ENCODE data around the gene SLFN11. TPM values are rescaled to one million over a fixed set of nuclear protein-coding genes. Genes with fewer than 3 reads are reported as not detected.

Gene SLFN11
- total RNA-seq, 1 experiment from 2014 or later, result 0.90 TPM

DNA sequence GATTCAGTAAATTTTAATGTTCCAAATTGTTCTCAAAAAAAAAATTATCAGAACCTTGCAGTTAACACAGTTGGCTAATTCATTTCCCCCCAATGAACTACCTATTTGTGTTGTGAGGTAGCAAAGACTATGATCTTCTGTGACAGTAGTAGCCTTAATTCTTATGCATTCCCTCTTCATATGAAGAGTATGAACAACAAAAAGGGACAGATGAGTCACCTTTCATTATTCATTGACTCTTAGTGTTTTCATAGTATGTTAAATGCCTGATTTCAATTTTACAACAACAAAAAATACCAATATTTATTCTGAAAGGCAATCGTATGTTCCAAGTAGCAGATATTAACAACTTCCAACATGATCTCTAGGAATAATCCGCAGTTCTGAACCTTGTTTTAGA lies 3.6 kb upstream of the SLFN11 start:
- Histone ChIP-seq H3K9me3 (ENCODE audit: control insufficient read depth, low read depth, low read length) (no peaks in the 10 kb centered on the region), H3K14ac (ENCODE audit: insufficient read depth, low read length) (no peak overlapping the region), H3T11ph (ENCODE audit: low read length) (no peak overlapping the region), H3K56ac (ENCODE audit: insufficient read length, low read depth, low read length) (no peak overlapping the region), H3K9ac (ENCODE audit: extremely low read depth, insufficient read length, low read length) (no peak overlapping the region), H3K4me1 (ENCODE audit: insufficient read depth, low read length) (no peaks in the 10 kb centered on the region), H3K4me2 (ENCODE audit: insufficient read depth, insufficient read length, low read length) (no peak overlapping the region), H3K23ac (ENCODE audit: insufficient read length, low read depth, low read length) (no peak overlapping the region), H3K4ac (ENCODE audit: low read depth, low read length) (no peak overlapping the region), H3K79me1 (ENCODE audit: insufficient read depth, low read depth, low read length, poor library complexity, severe bottlenecking) (no peaks in the 10 kb centered on the region), H3K27ac (ENCODE audit: insufficient read length, low read depth, low read length) (no peak overlapping the region), H2BK12ac (ENCODE audit: insufficient read length, low read depth, low read length) (no peak overlapping the region), H4K5ac (ENCODE audit: insufficient read length, low read depth, low read length) (no peak overlapping the region), H2AK5ac (ENCODE audit: insufficient read length, low read length) (no peak overlapping the region), H2BK20ac (ENCODE audit: low read depth, low read length, poor library complexity, severe bottlenecking) (no peak overlapping the region), H4K8ac (replicated peaks; ENCODE audit: insufficient read length, low read depth, low read length) (no peak overlapping the region), H3K23me2 (ENCODE audit: insufficient read length, low read depth, low read length, poor library complexity, severe bottlenecking) (peaks cover 11% of the 10 kb centered on the region), H3K79me2 (ENCODE audit: insufficient read depth, low read length) (no peaks in the 10 kb centered on the region), H4K20me1 (ENCODE audit: control insufficient read depth, insufficient read depth, insufficient read length) (no peaks in the 10 kb centered on the region), H4K91ac (ENCODE audit: insufficient read length, low read depth, low read length) (no peak overlapping the region), H2AFZ (ENCODE audit: low read length) (no peak overlapping the region), H2BK15ac (ENCODE audit: low read depth, low read length) (no peak overlapping the region), H3K18ac (ENCODE audit: insufficient read length, low read depth, low read length) (no peak overlapping the region), H2BK120ac (ENCODE audit: low read depth, low read length, poor library complexity, severe bottlenecking) (no peak overlapping the region), H3K27me3 (ENCODE audit: insufficient read depth, low read length) (peaks cover 30% of the 10 kb centered on the region), H2BK5ac (ENCODE audit: insufficient read length, low read length) (no peak overlapping the region)
- no peak overlapping the region for H3K27ac Mint-ChIP-seq
- WGBS (ENCODE audit: extremely low coverage, insufficient read length, low lambda C conversion rate), result no CpG with 5 or more reads among the region's 2 CpGs
- H3K27me3 Mint-ChIP-seq (ENCODE audit: low read depth), result peaks cover 61% of the 10 kb centered on the region
- H3K36me3 Mint-ChIP-seq (ENCODE audit: insufficient read depth in 1 of 3, low read depth in 3 of 3), result no peaks in the 10 kb centered on the region; a peak in 2 of 7 replicates
- H3K4me3 Mint-ChIP-seq, result no peak overlapping the region
- TF ChIP-seq, protein P1, sequence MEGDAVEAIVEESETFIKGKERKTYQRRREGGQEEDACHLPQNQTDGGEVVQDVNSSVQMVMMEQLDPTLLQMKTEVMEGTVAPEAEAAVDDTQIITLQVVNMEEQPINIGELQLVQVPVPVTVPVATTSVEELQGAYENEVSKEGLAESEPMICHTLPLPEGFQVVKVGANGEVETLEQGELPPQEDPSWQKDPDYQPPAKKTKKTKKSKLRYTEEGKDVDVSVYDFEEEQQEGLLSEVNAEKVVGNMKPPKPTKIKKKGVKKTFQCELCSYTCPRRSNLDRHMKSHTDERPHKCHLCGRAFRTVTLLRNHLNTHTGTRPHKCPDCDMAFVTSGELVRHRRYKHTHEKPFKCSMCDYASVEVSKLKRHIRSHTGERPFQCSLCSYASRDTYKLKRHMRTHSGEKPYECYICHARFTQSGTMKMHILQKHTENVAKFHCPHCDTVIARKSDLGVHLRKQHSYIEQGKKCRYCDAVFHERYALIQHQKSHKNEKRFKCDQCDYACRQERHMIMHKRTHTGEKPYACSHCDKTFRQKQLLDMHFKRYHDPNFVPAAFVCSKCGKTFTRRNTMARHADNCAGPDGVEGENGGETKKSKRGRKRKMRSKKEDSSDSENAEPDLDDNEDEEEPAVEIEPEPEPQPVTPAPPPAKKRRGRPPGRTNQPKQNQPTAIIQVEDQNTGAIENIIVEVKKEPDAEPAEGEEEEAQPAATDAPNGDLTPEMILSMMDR (conservative IDR thresholded peaks at IDR 0.05), result no peak
- DNase-seq, result no peak
- H3K9me3 Mint-ChIP-seq, result peaks cover 0 to 14% of the 10 kb centered on the region in 2 experiments; a peak in 4 of 5 replicates
- H3K4me1 Mint-ChIP-seq, result peaks cover 6 to 11% of the 10 kb centered on the region in 2 experiments

All from H9 (cell line).